HG02840 (cell line): ENCODE results near the gene TMEM229A.

ENCODE experiments used
- ATAC-seq: cut with Tn5 transposase; IDR thresholded peaks from one replicate; pipeline ENCODE4 v1.9.1; 2021; ENCODE audit warnings: mild to moderate bottlenecking, moderate library complexity, moderate number of reproducible peaks; ENCODE audit not compliant: unreplicated experiment, low FRiP score

The TMEM229A gene

DNA sequence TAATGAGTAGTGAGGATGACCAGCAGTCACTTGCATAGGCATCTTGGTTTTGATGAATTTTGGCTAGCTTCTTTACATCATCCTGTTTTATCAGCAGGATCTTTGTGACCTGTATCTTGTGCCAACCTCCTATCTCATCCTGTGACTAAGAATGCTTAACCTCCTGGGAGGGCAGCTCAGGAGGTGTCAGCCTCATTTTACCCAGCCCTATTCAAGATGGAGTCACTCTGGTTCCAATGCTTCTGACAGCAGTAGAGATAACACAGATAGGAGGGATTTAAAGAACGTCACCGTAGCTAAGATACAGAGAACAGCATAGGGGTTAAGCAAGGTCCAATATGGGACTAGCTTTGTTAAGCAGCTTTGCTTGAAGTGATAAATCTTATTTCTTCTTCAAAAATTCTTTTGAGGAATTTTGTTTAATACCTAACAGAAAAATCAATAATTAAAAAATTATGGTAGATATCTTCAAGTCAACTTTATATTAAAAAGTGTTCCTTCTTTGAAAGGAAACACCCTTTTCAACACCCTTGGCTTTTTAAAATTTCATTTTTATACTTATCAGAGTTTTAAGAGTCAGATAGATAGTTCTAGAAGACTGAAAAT lies 39.9 kb downstream of the TMEM229A start:
- ATAC-seq: no peak

DNA sequence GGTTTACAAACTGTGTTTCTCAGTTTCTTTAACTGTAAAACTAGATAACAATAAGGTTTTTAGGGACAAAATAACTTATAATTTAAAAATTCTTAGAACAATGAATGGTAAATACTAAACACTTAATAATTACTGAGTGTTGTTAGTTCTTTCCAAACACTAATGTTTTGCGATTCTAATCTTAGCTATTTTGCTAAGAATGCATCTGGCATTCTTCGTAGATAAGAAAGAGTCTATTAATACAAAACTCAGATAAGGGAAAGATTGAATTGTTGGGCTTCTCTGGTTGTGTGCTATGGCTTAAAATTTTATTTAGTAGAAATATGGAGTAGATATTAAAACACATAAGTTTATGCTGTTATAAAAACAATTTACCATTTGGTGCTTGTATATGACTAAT lies 45.4 kb downstream of the TMEM229A start:
- no peak for ATAC-seq
